GM21528 (cell line): ENCODE measurements around the gene TMEM37.

ENCODE experiments used
- ATAC-seq: cut with Tn5 transposase; IDR thresholded peaks from one replicate; pipeline ENCODE4 v1.9.1; 2021; ENCODE audit warnings: mild to moderate bottlenecking, moderate library complexity; ENCODE audit not compliant: unreplicated experiment, low FRiP score

TMEM37 gene

GRCh38 chr2:119487434-119488244, 56.0 kb downstream of the TMEM37 start:
- ATAC-seq, result peak; percentile 78
